ENCODE results near the gene GOLGA8J.

GRCh38 chr15:30073915-30074314 lies 8.8 kb upstream of the GOLGA8J start:
- TF ChIP-seq, protein P1, sequence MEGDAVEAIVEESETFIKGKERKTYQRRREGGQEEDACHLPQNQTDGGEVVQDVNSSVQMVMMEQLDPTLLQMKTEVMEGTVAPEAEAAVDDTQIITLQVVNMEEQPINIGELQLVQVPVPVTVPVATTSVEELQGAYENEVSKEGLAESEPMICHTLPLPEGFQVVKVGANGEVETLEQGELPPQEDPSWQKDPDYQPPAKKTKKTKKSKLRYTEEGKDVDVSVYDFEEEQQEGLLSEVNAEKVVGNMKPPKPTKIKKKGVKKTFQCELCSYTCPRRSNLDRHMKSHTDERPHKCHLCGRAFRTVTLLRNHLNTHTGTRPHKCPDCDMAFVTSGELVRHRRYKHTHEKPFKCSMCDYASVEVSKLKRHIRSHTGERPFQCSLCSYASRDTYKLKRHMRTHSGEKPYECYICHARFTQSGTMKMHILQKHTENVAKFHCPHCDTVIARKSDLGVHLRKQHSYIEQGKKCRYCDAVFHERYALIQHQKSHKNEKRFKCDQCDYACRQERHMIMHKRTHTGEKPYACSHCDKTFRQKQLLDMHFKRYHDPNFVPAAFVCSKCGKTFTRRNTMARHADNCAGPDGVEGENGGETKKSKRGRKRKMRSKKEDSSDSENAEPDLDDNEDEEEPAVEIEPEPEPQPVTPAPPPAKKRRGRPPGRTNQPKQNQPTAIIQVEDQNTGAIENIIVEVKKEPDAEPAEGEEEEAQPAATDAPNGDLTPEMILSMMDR (IDR thresholded peaks at IDR 0.05), result no peak
- TF ChIP-seq POLR2A (IDR thresholded peaks at IDR 0.05; ENCODE audit: low read depth), result no peak

All from esophagus muscularis mucosa (tissue), 3 donors.